ENCODE data around the gene ULK4.

ULK4 gene

GRCh38 chr3:41485484-41485883 is 476.4 kb downstream of the ULK4 start:
- no peak overlapping the region for H3K4me3 ChIP-seq (ENCODE audit: low read depth, low read length)
- no peak for DNase-seq (ENCODE audit: low read depth)
- no peak for TF ChIP-seq CTCF (IDR thresholded peaks at IDR 0.05; ENCODE audit: control insufficient read depth, extremely low read depth, insufficient read depth)

GRCh38 chr3:41482134-41482533 is 479.8 kb downstream of the ULK4 start:
- no peak for DNase-seq (ENCODE audit: low read depth)
- TF ChIP-seq CTCF (IDR thresholded peaks at IDR 0.05; ENCODE audit: control insufficient read depth, extremely low read depth, insufficient read depth): no peak

GRCh38 chr3:41478278-41478677 is 483.6 kb downstream of the ULK4 start:
- no peak for DNase-seq (ENCODE audit: low read depth)
- no peak for TF ChIP-seq CTCF (IDR thresholded peaks at IDR 0.05; ENCODE audit: control insufficient read depth, extremely low read depth, insufficient read depth)
- H3K4me3 ChIP-seq (ENCODE audit: low read depth, low read length): no peak overlapping the region

More at GRCh38 chr3:41482134-41482533, 479.8 kb downstream of the ULK4 start:
- no peak overlapping the region for H3K4me3 ChIP-seq (ENCODE audit: low read depth, low read length)

- no peak overlapping the region for H3K4me3 ChIP-seq (ENCODE audit: low read depth, low read length)
- no peak for TF ChIP-seq CTCF (IDR thresholded peaks at IDR 0.05; ENCODE audit: control insufficient read depth, extremely low read depth, insufficient read depth)
- DNase-seq (ENCODE audit: low read depth): no peak
These were observed 484.4 kb downstream of the ULK4 start for GRCh38 chr3:41477399-41478014.

DNA sequence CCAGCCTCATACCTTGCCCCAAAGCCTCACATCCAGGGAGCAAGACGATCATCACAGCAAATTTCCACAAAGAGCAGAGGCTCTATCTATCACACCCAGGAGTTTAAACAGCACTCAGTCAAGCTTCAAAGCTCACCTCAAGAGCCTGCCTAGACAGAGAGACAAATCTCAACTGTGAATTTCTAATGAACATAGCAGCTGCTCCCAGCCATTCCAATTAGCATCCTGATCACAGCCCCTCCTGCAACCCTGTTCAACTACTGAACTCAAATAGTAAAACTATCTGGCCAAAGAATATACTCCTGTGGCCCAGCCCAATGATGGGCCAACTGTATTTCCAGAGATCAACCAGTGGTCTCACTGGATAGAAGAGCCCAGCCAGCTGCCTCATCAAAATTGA is 492.8 kb downstream of the ULK4 start:
- DNase-seq (ENCODE audit: low read depth): no peak
- H3K4me3 ChIP-seq (ENCODE audit: low read depth, low read length): no peak overlapping the region
- no peak for TF ChIP-seq CTCF (IDR thresholded peaks at IDR 0.05; ENCODE audit: control insufficient read depth, extremely low read depth, insufficient read depth)

DNA sequence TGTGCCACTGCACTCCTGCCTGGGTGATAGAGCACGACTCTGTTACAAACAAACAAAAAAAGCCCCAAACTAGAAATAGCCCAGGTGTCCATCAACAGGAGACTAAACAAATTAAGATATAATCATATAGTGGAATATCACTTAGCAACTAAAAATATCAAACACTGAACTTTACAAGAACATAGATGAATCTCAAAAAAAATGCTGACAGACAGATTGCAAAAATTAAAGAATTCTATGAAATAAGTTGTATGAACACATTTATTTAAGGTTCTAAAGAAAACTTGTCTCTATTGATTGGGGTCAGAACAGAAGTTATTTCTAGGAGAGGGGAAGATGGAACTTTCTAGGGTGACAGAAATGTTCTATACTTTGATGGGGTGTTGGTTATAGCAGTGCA is 494.4 kb downstream of the ULK4 start:
- no peak overlapping the region for H3K4me3 ChIP-seq (ENCODE audit: low read depth, low read length)
- DNase-seq (ENCODE audit: low read depth): no peak
- no peak for TF ChIP-seq CTCF (IDR thresholded peaks at IDR 0.05; ENCODE audit: control insufficient read depth, extremely low read depth, insufficient read depth)

DNA sequence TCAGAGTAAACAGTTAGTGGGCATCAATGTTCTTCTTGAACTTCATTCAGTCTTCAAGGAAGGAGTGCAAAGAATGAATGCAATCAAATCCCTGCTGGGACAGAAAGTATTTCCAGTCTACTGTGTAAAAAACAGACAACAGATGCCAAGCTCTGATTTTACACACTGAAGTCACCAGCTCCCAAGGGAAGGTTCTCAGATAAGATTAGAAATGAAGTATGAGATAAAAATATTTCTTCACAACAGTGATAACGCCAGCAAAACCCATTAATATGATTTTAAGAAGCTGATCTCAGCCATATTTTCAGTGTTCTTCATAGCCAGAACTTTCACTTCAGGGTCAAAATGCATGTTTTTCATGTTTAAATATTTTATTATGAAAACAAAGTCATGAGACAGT is 497.0 kb downstream of the ULK4 start:
- no peak overlapping the region for H3K4me3 ChIP-seq (ENCODE audit: low read depth, low read length)
- DNase-seq (ENCODE audit: low read depth): no peak
- TF ChIP-seq CTCF (IDR thresholded peaks at IDR 0.05; ENCODE audit: control insufficient read depth, extremely low read depth, insufficient read depth): no peak

Measured in LNCaP clone FGC (cell line).